ENCODE measurements around the gene TRIM51G. TPM values are rescaled to one million over a fixed set of nuclear protein-coding genes. Genes with fewer than 3 reads are reported as not detected.
"Not testable (repeated sequence)": the region's sequence is repeated elsewhere in the genome, so short reads cannot be mapped to it uniquely, and the experiment has no call there.

Gene TRIM51G, protein sequence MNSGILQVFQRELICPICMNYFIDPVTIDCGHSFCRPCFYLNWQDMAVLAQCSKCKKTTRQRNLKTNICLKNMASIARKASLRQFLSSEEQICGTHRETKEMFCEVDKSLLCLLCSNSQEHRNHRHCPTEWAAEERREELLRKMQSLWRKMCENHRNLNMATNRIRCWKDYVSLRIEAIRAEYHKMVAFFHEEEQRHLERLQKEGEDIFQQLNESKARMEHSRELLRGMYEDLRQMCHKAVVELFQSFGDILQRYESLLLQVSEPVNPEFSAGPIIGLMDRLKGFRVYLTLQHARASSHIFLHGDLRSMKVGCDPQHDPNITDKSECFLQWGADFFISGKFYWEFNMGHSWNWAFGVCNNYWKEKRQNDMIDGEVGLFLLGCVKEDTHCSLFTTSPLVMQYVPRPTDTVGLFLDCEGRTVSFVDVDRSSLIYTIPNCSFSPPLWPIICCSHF
- not detected in 2 replicates for total RNA-seq

GRCh38 chr11:48983785-48984184 is at the start of gene TRIM51G:
Gene TRIM51G, minus strand, starts transcription at chr11:48983885. Its CDS starts 2,190 bp downstream, at chr11:48981695.
- DNase-seq (ENCODE audit: low read depth); H3K4me3 ChIP-seq (ENCODE audit: low read depth, low read length): not testable (repeated sequence)

DNA sequence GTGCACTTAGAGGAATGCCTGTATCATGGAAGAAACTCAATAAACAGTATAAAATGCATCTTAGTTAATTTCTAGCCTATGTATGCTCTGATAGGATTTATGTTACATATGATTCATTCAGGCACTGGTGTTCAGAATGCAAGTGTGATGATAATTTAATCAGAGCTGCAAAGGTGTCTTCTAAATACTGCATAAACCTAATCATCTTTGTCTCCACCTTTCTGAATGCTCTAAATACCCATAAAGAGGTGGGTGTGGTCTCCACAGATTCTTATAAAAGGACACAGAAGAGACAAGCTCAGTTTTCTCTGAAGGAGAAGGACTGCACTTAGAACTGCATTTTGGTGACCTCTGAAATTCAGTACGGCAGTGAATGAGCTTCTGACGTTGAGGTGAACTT is 44.8 kb upstream of the TRIM51G start, which contains the start of gene TRIM49B:
Gene TRIM49B (plus strand): TSS at position 301 of the 400 bp plus-strand sequence. CDS start 2,777 bp downstream, outside the sequence.
- not testable (repeated sequence) for DNase-seq (ENCODE audit: low read depth); H3K4me3 ChIP-seq (ENCODE audit: low read depth, low read length)

DNA sequence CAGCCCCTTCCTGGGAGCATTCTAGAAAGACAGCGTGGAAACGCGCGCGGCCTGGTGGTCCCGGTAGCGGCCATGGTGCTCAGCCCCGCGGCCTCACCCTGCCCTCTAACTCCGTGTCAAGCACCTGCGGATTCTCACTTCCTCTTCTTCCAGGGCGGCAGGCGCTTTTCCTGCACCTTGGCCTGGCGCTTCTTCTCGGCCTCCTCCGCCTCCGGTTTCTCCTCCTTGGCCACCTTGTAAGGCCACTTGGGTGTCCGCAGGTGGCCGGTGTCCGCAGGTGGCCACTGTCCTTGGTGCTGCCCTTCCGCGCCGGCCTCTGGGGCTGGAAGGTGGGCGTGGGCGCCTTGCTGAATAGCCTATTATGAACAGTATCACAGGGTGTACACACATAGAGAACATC is 15.1 kb downstream of the TRIM51G start:
- H3K4me3 ChIP-seq (ENCODE audit: low read depth, low read length); DNase-seq (ENCODE audit: low read depth): not testable (repeated sequence)

DNA sequence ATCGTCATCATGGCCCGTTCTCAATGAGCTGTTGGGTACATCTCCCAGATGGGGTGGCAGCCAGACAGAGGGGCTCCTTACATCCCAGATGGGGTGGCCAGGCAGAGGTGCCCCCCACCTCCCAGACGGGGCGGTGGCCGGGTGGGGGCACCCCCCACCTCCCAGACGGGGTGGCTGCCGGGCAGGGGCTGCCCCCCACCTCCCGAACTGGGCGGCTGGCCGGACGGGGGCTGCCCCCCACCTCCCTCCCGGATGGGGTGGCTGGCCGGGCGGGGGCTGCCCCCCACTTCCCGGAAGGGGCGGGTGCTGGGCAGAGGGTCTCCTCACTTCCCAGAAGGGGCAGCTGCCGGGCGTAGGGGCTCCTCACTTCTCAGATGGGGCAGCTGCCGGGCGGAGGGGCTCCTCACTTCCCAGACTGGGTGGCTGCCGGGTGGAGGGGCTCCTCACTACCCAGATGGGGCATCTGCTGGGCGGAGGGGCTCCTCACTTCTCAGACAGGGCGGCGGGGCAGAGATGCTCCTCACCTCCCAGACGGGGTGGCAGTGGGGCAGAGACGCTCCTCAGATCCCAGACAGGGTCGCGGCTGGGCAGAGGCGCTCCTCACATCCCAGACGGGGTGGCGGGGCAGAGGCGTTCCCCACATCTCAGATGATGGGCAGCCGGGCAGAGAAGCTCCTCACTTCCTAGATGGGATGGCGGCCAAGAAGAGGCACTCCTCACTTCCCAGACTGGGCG is 28.2 kb downstream of the TRIM51G start:
- not testable (repeated sequence) for DNase-seq (ENCODE audit: low read depth); H3K4me3 ChIP-seq (ENCODE audit: low read depth, low read length)

DNA sequence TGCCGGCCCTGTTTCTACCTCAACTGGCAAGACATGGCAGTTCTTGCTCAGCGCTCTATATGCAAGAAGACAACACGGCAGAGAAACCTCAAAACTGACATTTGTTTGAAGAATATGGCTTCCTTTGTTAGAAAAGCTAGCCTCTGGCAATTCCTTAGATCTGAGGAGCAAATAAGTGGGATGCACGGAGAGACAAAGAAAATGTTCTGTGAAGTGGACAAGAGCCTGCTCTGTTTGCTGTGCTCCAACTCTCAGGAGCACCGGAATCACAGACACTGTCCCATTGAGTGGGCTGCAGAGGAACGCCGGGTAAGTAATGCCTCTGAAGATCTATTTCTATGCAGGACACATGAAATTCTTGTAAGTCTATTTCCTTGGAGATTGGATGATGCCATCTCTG is 37.9 kb downstream of the TRIM51G start:
- H3K4me3 ChIP-seq (ENCODE audit: low read depth, low read length); DNase-seq (ENCODE audit: low read depth): not testable (repeated sequence)

Other genes starting within 250 kb of the TRIM51G start
- gene TRIM49B, start 44.9 kb upstream of the TRIM51G start, total RNA-seq: not detected in 2 replicates
- not detected in 2 replicates for gene TRIM64C, start 75.2 kb upstream of the TRIM51G start, total RNA-seq
- gene FOLH1, start 224.7 kb upstream of the TRIM51G start, total RNA-seq: not detected in 2 replicates